Right lobe of liver (tissue), 4 donors: ENCODE measurements around the gene ANTXR1.

Experiments
- POLR2A ChIP-seq: fragments of 450-650 bp; IDR thresholded peaks from one replicate; pipeline ENCODE4 v1.6.1; 2017; ENCODE audit warnings: antibody characterized with exemption, mild to moderate bottlenecking
- TF ChIP-seq, protein P1 (sequence below), 4 donors: fragments of 200-600 bp in 3 of 4; fragments of 450-650 bp in 1 of 4; IDR thresholded peaks; one replicate each; pipeline versions ENCODE4 v1.5.1 to v1.8.0; 2016 to 2022; ENCODE audit warnings: antibody characterized with exemption in 4 of 4, mild to moderate bottlenecking in 2 of 4
- donor health status: DM: no; HTN: no; CAD: no.
- donor health status: DM: no; HTN: no; CAD: no.
- donor health status: DM: no; HTN: yes; CAD: no.

DNA sequence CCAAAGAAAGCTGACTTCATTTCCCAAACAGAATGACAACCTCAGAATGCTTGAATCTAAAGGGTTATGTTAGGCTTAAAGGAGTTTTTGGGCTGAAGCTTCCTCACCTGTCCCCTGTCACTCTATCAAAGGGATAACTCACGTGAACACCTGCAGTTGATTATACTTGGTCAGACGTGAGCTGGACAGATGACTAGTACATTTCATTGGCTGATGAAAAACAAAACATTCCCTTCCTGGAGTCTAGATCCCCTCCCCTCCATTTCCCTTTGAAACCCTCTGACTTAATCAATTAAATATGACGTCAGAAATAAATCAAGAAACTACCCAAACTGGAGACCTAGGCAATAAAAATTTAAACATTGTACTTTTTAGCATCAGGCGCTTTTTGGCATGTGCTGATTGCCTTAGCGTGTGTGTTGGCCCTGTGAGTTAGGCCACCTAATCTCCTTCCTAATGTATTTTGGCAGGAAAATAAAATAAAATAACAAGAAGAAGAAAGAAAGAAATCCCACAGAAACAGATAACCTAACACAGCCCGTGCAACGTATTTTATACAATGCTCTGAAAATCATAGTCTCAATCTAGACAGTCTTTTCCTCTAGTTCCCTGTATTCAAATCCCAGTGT, 159.0 kb downstream of the ANTXR1 start:
- TF ChIP-seq, protein P1, sequence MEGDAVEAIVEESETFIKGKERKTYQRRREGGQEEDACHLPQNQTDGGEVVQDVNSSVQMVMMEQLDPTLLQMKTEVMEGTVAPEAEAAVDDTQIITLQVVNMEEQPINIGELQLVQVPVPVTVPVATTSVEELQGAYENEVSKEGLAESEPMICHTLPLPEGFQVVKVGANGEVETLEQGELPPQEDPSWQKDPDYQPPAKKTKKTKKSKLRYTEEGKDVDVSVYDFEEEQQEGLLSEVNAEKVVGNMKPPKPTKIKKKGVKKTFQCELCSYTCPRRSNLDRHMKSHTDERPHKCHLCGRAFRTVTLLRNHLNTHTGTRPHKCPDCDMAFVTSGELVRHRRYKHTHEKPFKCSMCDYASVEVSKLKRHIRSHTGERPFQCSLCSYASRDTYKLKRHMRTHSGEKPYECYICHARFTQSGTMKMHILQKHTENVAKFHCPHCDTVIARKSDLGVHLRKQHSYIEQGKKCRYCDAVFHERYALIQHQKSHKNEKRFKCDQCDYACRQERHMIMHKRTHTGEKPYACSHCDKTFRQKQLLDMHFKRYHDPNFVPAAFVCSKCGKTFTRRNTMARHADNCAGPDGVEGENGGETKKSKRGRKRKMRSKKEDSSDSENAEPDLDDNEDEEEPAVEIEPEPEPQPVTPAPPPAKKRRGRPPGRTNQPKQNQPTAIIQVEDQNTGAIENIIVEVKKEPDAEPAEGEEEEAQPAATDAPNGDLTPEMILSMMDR (IDR thresholded peaks at IDR 0.05): no peak
- no peak for TF ChIP-seq POLR2A
